ENCODE measurements around the gene KRTAP5-4. TPM values are rescaled to one million over a fixed set of nuclear protein-coding genes. Genes with fewer than 3 reads are reported as not detected.

Gene KRTAP5-4
- total RNA-seq, 1 donor from 2014 or later, result not detected

GRCh38 chr11:1653541-1654387, 31.8 kb upstream of the KRTAP5-4 start:
- no peak for TF ChIP-seq CTCF (conservative IDR thresholded peaks at IDR 0.05)
- Mint-ChIP-seq H3K4me3 (no peak overlapping the region), H3K4me1 (no peaks in the 10 kb centered on the region), H3K27me3 (ENCODE audit: low read depth) (no peaks in the 10 kb centered on the region), H3K36me3 (ENCODE audit: low read depth) (no peaks in the 10 kb centered on the region), H3K9me3 (no peaks in the 10 kb centered on the region), H3K27ac (ENCODE audit: unreplicated experiment) (no peak overlapping the region)
- no peak for DNase-seq (ENCODE audit: low read depth, low spot score)

- Mint-ChIP-seq H3K9me3 (no peaks in the 10 kb centered on the region), H3K4me1 (no peaks in the 10 kb centered on the region), H3K27me3 (ENCODE audit: low read depth) (peaks cover under 1% of the 10 kb centered on the region), H3K36me3 (ENCODE audit: low read depth) (no peaks in the 10 kb centered on the region), H3K27ac (ENCODE audit: unreplicated experiment) (no peak overlapping the region), H3K4me3 (no peak overlapping the region)
- peak; percentile 95 for DNase-seq (ENCODE audit: low read depth, low spot score)
- peak; percentile 99 for TF ChIP-seq CTCF (conservative IDR thresholded peaks at IDR 0.05)
These were observed 31.0 kb upstream of the KRTAP5-4 start for GRCh38 chr11:1652771-1653540.

- Mint-ChIP-seq H3K27ac (ENCODE audit: unreplicated experiment) (no peak overlapping the region), H3K9me3 (no peaks in the 10 kb centered on the region)
These were observed 30.5 kb upstream of the KRTAP5-4 start for GRCh38 chr11:1652442-1652770.

GRCh38 chr11:1652026-1652425, 30.1 kb upstream of the KRTAP5-4 start:
- H3K9me3 Mint-ChIP-seq, result no peaks in the 10 kb centered on the region
- no peak overlapping the region for H3K27ac Mint-ChIP-seq (ENCODE audit: unreplicated experiment)
- peaks cover 2% of the 10 kb centered on the region for H3K27me3 Mint-ChIP-seq (ENCODE audit: low read depth)

More at GRCh38 chr11:1652442-1652770, 30.5 kb upstream of the KRTAP5-4 start:
- no peaks in the 10 kb centered on the region for H3K36me3 Mint-ChIP-seq (ENCODE audit: low read depth)
- no peaks in the 10 kb centered on the region for H3K4me1 Mint-ChIP-seq
- no peak overlapping the region for H3K4me3 Mint-ChIP-seq
- no peak for TF ChIP-seq CTCF (conservative IDR thresholded peaks at IDR 0.05)
- H3K27me3 Mint-ChIP-seq (ENCODE audit: low read depth), result peaks cover 2% of the 10 kb centered on the region
- DNase-seq (ENCODE audit: low read depth, low spot score), result no peak

More at GRCh38 chr11:1652026-1652425, 30.1 kb upstream of the KRTAP5-4 start:
- Mint-ChIP-seq H3K4me1 (no peaks in the 10 kb centered on the region), H3K36me3 (ENCODE audit: low read depth) (no peaks in the 10 kb centered on the region), H3K4me3 (no peak overlapping the region)
- no peak for TF ChIP-seq CTCF (conservative IDR thresholded peaks at IDR 0.05)
- DNase-seq (ENCODE audit: low read depth, low spot score), result no peak

Measured in neural crest cell (in vitro differentiated cells).